OCI-LY7 (cell line): ENCODE measurements around the gene ADRA2B. TPM values are rescaled to one million over a fixed set of nuclear protein-coding genes. Genes with fewer than 3 reads are reported as not detected.

Experiments
- BruUV-seq: library from RNA; stranded (reverse); fragments of 400-500 nt; replicated peaks from 2 replicates; lab custom pipeline; 2021; lab: Mats Ljungman, UMichigan
- CTCF ChIA-PET: fragments of 300-600 bp; sonication (Branson Sonifier 250); formaldehyde crosslinking; loops from one replicate; lab custom pipeline; 2022; ENCODE audit warnings: antibody characterized with exemption; ENCODE audit not compliant: unreplicated experiment; lab: Charles Lee
- POLR2A ChIA-PET: fragments of 300-600 bp; sonication (Branson Sonifier 250); formaldehyde crosslinking; loops from one replicate; lab custom pipeline; 2022; ENCODE audit warnings: antibody characterized with exemption; lab: Charles Lee
- DNase-seq: peaks from one replicate; pipeline ENCODE4 v3.0.0-alpha.2; 2015; ENCODE audit warnings: low spot score
- H2AFZ ChIP-seq: fragments of 200-600 bp; sonication (generic), shearing (Covaris generic); 2 replicates; pipeline ENCODE4 v1.6.1; 2014; ENCODE audit warnings: mild to moderate bottlenecking, antibody characterized with exemption, low read length, moderate library complexity
- H3K27ac ChIP-seq: fragments of 200-600 bp; sonication (generic); 2 replicates; pipeline ENCODE4 v1.5.1; 2014; ENCODE audit warnings: mixed run types, low read depth, mild to moderate bottlenecking, moderate library complexity, low read length, inconsistent platforms; ENCODE audit not compliant: poor library complexity, severe bottlenecking
- H3K36me3 ChIP-seq: fragments of 200-600 bp; sonication (generic); 2 replicates; pipeline ENCODE4 v1.6.1; 2014; ENCODE audit warnings: mild to moderate bottlenecking, antibody characterized with exemption, low read length, moderate library complexity, mixed read lengths; ENCODE audit not compliant: insufficient read depth
- H3K4me1 ChIP-seq: fragments of 200-600 bp; sonication (generic); 2 replicates; pipeline ENCODE4 v1.5.1; 2014; ENCODE audit warnings: mild to moderate bottlenecking, low read length; ENCODE audit not compliant: insufficient read depth, poor library complexity, severe bottlenecking
- H3K4me2 ChIP-seq: fragments of 200-600 bp; sonication (generic); 2 replicates; pipeline ENCODE4 v1.6.1; 2014; ENCODE audit warnings: mild to moderate bottlenecking, low read length
- H3K4me3 ChIP-seq: fragments of 200-600 bp; sonication (generic); 2 replicates; pipeline ENCODE4 v1.5.1; 2014; ENCODE audit warnings: mild to moderate bottlenecking, low read depth, low read length; ENCODE audit not compliant: poor library complexity, severe bottlenecking
- H3K79me2 ChIP-seq: fragments of 200-600 bp; sonication (generic); 2 replicates; pipeline ENCODE4 v1.6.1; 2016; ENCODE audit warnings: low read depth, mild to moderate bottlenecking, low read length, moderate library complexity, mixed read lengths; ENCODE audit not compliant: insufficient read depth
- H3K9me2 ChIP-seq: fragments of 200-600 bp; sonication (generic); 2 replicates; pipeline ENCODE4 v1.6.1; 2016; ENCODE audit warnings: mild to moderate bottlenecking, low read length, mixed read lengths; ENCODE audit not compliant: insufficient read depth
- H3K9me3 ChIP-seq: fragments of 200-600 bp; sonication (generic); 2 replicates; pipeline ENCODE4 v1.6.1; 2014; ENCODE audit warnings: mild to moderate bottlenecking, mixed run types, low read length, mixed read lengths
- H4K20me1 ChIP-seq: fragments of 200-600 bp; sonication (generic); 2 replicates; pipeline ENCODE4 v1.6.1; 2014; ENCODE audit warnings: mild to moderate bottlenecking, antibody characterized with exemption, low read length, moderate library complexity, mixed read lengths; ENCODE audit not compliant: insufficient read depth
- CTCF ChIP-seq: fragments of 200-600 bp; sonication (generic); conservative IDR thresholded peaks from 2 replicates; pipeline ENCODE4 v1.5.1; 2014; ENCODE audit warnings: mild to moderate bottlenecking, antibody characterized with exemption, low read length, moderate library complexity, mixed read lengths
- EZH2phosphoT487 ChIP-seq: fragments of 200-600 bp; sonication (generic); IDR thresholded peaks from 2 replicates; pipeline ENCODE4 v1.6.1; 2018; ENCODE audit warnings: low read depth, borderline replicate concordance, mild to moderate bottlenecking, mixed run types, antibody characterized with exemption, low read length, moderate library complexity, mixed read lengths
- intact Hi-C: fragments of 100-400 bp; cut with micrococcal nuclease; formaldehyde crosslinking; loops from one replicate; pipeline ENCODE4 v1.10.0; 2022; ENCODE audit not compliant: unreplicated experiment
- total RNA-seq, 2 experiments: library from RNA; depleted of rRNA in 1 of 2; stranded (reverse); fragments of >200 nt in 1 of 2; shearing (Covaris generic) in 1 of 2; gene quantifications; 2 replicates each; pipeline ENCODE4 v1.2.3, GENCODE V29; 2014 to 2022

ADRA2B gene
- total RNA-seq, 2 experiments from 2014 or later, result 0.06 to 0.11 TPM

GRCh38 chr2:96154506-96155380 is 38.4 kb upstream of the ADRA2B start:
- Histone ChIP-seq H3K79me2 (no peaks in the 10 kb centered on the region), H3K9me3 (no peaks in the 10 kb centered on the region), H4K20me1 (no peaks in the 10 kb centered on the region), H3K4me1 (peaks cover 92% of the 10 kb centered on the region), H3K4me2 (no peak overlapping the region), H2AFZ (no peak overlapping the region), H3K4me3 (no peak overlapping the region), H3K36me3 (no peaks in the 10 kb centered on the region), H3K9me2 (no peaks in the 10 kb centered on the region), H3K27ac (no peak overlapping the region)
- intact Hi-C loops, result no loop called here
- no peak for DNase-seq
- ChIA-PET CTCF (no interaction called here), POLR2A (interaction anchor here (1.8 kb wide), 1 partner anchor 9 kb away, joined by 5 read pairs; no protein-coding TSS in a partner anchor)
- TF ChIP-seq CTCF (no peak), EZH2phosphoT487 (no peak)
- no TSS peak for BruUV-seq

- TF ChIP-seq CTCF (no peak), EZH2phosphoT487 (no peak)
- H3K4me1 ChIP-seq, result peaks cover 92% of the 10 kb centered on the region
- no peak for DNase-seq
- no peaks in the 10 kb centered on the region for H3K9me3 ChIP-seq
- H3K4me3 ChIP-seq, result no peak overlapping the region
- BruUV-seq, result no TSS peak
- intact Hi-C loops, result no loop called here
- POLR2A ChIA-PET, result no interaction called here
- H3K27ac ChIP-seq, result no peak overlapping the region
- H4K20me1 ChIP-seq, result no peaks in the 10 kb centered on the region
- H3K9me2 ChIP-seq, result no peaks in the 10 kb centered on the region
- H3K4me2 ChIP-seq, result no peak overlapping the region
- no peaks in the 10 kb centered on the region for H3K79me2 ChIP-seq
- CTCF ChIA-PET, result no interaction called here
- H2AFZ ChIP-seq, result no peak overlapping the region
- no peaks in the 10 kb centered on the region for H3K36me3 ChIP-seq
Observed at GRCh38 chr2:96153991-96154431, 37.6 kb upstream of the ADRA2B start.

- Histone ChIP-seq H3K4me3 (no peak overlapping the region), H3K9me3 (no peaks in the 10 kb centered on the region), H3K36me3 (no peaks in the 10 kb centered on the region), H4K20me1 (no peaks in the 10 kb centered on the region), H3K27ac (peak overlapping the region; percentile 2), H2AFZ (peak overlapping the region; percentile 31; the same call in 1 of the 2 replicates), H3K79me2 (no peaks in the 10 kb centered on the region), H3K4me1 (peaks cover 92% of the 10 kb centered on the region), H3K9me2 (no peaks in the 10 kb centered on the region), H3K4me2 (peak overlapping the region; percentile 44; the same call in 1 of the 2 replicates)
- CTCF ChIA-PET, result no interaction called here
- intact Hi-C loops, result no loop called here
- POLR2A ChIA-PET, result interaction anchor here (1.0 to 2.1 kb wide), 3 partner anchors 10 to 67 kb away, joined by 3 to 10 read pairs (median 4); partner anchors contain the start of gene STARD7
- TF ChIP-seq EZH2phosphoT487 (no peak), CTCF (no peak)
- DNase-seq, result no peak
- BruUV-seq, result no TSS peak
Observed at GRCh38 chr2:96153291-96153713, 36.9 kb upstream of the ADRA2B start.
